HG03108 (cell line): ENCODE data around the gene CCDC8.
"Not testable (repeated sequence)": the region's sequence is repeated elsewhere in the genome, so short reads cannot be mapped to it uniquely, and the experiment has no call there.

Source experiments
- ATAC-seq: cut with Tn5 transposase; IDR thresholded peaks from one replicate; pipeline ENCODE4 v1.9.1; 2021; ENCODE audit warnings: moderate library complexity; ENCODE audit not compliant: unreplicated experiment

The CCDC8 gene

GRCh38 chr19:46413262-46414031 is at the start of gene CCDC8:
Gene CCDC8, minus strand, starts transcription at chr19:46413564. Its CDS starts 754 bp downstream, at chr19:46412810.
- no peak for ATAC-seq

- ATAC-seq: no peak
Observed at GRCh38 chr19:46461537-46461936, 48.2 kb upstream of the CCDC8 start.

- ATAC-seq: no peak
Observed at GRCh38 chr19:46460981-46461380, 47.6 kb upstream of the CCDC8 start.

- ATAC-seq: no peak
Observed at GRCh38 chr19:46460055-46460454, 46.7 kb upstream of the CCDC8 start.

- no peak for ATAC-seq
Observed at GRCh38 chr19:46456930-46457329, 43.6 kb upstream of the CCDC8 start.

- ATAC-seq: no peak
Observed at GRCh38 chr19:46454244-46454643, 40.9 kb upstream of the CCDC8 start.

- no peak for ATAC-seq
Observed at GRCh38 chr19:46453661-46454060, 40.3 kb upstream of the CCDC8 start.

GRCh38 chr19:46452186-46452585 is 38.8 kb upstream of the CCDC8 start:
- no peak for ATAC-seq

GRCh38 chr19:46451352-46451751 is 38.0 kb upstream of the CCDC8 start:
- no peak for ATAC-seq

- ATAC-seq: no peak
Observed at GRCh38 chr19:46450737-46451136, 37.4 kb upstream of the CCDC8 start.

GRCh38 chr19:46449228-46449627 is 35.9 kb upstream of the CCDC8 start:
- no peak for ATAC-seq

GRCh38 chr19:46448601-46449000 is 35.2 kb upstream of the CCDC8 start:
- no peak for ATAC-seq

GRCh38 chr19:46447824-46448223 is 34.5 kb upstream of the CCDC8 start:
- no peak for ATAC-seq

GRCh38 chr19:46447006-46447405 is 33.6 kb upstream of the CCDC8 start:
- ATAC-seq: no peak

GRCh38 chr19:46446021-46446420 is 32.7 kb upstream of the CCDC8 start:
- ATAC-seq: no peak

GRCh38 chr19:46442808-46443450 is 29.6 kb upstream of the CCDC8 start:
- ATAC-seq: no peak

GRCh38 chr19:46441866-46442265 is 28.5 kb upstream of the CCDC8 start:
- ATAC-seq: no peak

GRCh38 chr19:46435689-46436088 is 22.3 kb upstream of the CCDC8 start:
- not testable (repeated sequence) for ATAC-seq

GRCh38 chr19:46435009-46435408 is 21.6 kb upstream of the CCDC8 start:
- ATAC-seq: no peak

GRCh38 chr19:46433470-46433869 is 20.1 kb upstream of the CCDC8 start:
- ATAC-seq: not testable (repeated sequence)

- no peak for ATAC-seq
Observed at GRCh38 chr19:46431824-46432223, 18.5 kb upstream of the CCDC8 start.

GRCh38 chr19:46429999-46430398 is 16.6 kb upstream of the CCDC8 start:
- ATAC-seq: no peak
